Mammary epithelial cell (primary cell): ENCODE results near the gene SLC22A13.

Experiments used
- EZH2 ChIP-seq: IDR thresholded peaks from 2 replicates; pipeline ENCODE4 v1.6.1; 2012; ENCODE audit warnings: low read length, inconsistent platforms, borderline replicate concordance
- TF ChIP-seq, protein P1 (sequence below), 2 donors: IDR thresholded peaks in 1 of 2; conservative IDR thresholded peaks in 1 of 2; 2 replicates each; pipeline ENCODE4 v1.5.1; 2011 to 2012; ENCODE audit warnings: inconsistent platforms in 2 of 2, low read length in 2 of 2, mild to moderate bottlenecking in 2 of 2, control low read depth in 1 of 2, low read depth in 1 of 2; ENCODE audit not compliant: insufficient read depth in 1 of 2; ENCODE audit errors: extremely low read depth in 1 of 2

DNA sequence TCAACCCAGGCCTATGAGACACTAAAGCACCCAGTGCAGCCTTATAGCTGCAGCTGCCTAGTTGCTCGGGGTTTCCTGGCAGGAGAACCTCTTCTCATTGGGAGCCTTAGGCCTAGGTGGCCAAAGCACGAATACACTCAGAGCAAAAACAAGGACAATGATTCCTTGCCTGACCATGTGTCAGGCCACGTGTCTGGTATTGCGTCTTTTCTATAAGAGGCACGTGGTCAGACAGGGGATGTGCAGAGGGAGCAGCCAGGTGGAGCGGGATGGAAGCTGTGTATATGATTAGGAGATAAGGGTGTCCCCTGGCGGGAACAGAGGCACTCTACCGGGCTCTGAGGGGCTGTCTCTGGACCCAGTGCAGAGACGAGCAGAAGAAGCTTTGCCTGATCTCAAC lies 42.8 kb downstream of the SLC22A13 start:
- no peak for TF ChIP-seq EZH2
- TF ChIP-seq, protein P1, sequence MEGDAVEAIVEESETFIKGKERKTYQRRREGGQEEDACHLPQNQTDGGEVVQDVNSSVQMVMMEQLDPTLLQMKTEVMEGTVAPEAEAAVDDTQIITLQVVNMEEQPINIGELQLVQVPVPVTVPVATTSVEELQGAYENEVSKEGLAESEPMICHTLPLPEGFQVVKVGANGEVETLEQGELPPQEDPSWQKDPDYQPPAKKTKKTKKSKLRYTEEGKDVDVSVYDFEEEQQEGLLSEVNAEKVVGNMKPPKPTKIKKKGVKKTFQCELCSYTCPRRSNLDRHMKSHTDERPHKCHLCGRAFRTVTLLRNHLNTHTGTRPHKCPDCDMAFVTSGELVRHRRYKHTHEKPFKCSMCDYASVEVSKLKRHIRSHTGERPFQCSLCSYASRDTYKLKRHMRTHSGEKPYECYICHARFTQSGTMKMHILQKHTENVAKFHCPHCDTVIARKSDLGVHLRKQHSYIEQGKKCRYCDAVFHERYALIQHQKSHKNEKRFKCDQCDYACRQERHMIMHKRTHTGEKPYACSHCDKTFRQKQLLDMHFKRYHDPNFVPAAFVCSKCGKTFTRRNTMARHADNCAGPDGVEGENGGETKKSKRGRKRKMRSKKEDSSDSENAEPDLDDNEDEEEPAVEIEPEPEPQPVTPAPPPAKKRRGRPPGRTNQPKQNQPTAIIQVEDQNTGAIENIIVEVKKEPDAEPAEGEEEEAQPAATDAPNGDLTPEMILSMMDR (conservative IDR thresholded peaks at IDR 0.05 in 1 of 2, IDR thresholded peaks at IDR 0.05 in 1 of 2; ENCODE audit: extremely low read depth in 1 of 2, insufficient read depth in 1 of 2, low read depth in 1 of 2, low read length in 2 of 2) = no peak
